Measurements from ENCODE around the gene CDC37L1.

DNA sequence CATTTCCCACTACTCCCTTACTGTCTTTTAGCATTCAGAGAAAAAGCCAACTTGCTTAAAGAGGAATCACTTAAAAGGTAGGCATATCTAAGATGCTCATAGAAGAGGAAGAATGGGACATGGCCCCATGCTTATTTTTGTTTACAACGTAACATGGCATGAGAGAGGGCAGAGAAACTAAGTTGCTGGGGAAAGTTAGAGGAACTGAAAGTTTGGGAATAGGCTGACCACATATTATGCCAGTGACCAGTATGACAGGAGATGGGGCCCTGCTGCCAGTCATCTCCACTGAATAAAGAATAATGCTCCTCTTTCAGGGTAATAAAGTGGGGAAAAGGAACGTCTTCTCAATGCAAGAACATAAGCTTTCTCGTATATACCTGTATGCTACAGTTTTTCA lies 15.4 kb upstream of the CDC37L1 start:
- TF ChIP-seq, protein P1, sequence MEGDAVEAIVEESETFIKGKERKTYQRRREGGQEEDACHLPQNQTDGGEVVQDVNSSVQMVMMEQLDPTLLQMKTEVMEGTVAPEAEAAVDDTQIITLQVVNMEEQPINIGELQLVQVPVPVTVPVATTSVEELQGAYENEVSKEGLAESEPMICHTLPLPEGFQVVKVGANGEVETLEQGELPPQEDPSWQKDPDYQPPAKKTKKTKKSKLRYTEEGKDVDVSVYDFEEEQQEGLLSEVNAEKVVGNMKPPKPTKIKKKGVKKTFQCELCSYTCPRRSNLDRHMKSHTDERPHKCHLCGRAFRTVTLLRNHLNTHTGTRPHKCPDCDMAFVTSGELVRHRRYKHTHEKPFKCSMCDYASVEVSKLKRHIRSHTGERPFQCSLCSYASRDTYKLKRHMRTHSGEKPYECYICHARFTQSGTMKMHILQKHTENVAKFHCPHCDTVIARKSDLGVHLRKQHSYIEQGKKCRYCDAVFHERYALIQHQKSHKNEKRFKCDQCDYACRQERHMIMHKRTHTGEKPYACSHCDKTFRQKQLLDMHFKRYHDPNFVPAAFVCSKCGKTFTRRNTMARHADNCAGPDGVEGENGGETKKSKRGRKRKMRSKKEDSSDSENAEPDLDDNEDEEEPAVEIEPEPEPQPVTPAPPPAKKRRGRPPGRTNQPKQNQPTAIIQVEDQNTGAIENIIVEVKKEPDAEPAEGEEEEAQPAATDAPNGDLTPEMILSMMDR (IDR thresholded peaks at IDR 0.05) = no peak
- no peak for TF ChIP-seq POLR2A (IDR thresholded peaks at IDR 0.05)
- no peak for TF ChIP-seq EP300 (IDR thresholded peaks at IDR 0.05)

Data from tibial nerve (tissue), 4 donors.